ENCODE data around the gene RNF144A. TPM values are rescaled to one million over a fixed set of nuclear protein-coding genes. Genes with fewer than 3 reads are reported as not detected.

RNF144A gene
- polyA plus RNA-seq, 3 donors = 0.30 to 0.68 (median 0.48) TPM

DNA sequence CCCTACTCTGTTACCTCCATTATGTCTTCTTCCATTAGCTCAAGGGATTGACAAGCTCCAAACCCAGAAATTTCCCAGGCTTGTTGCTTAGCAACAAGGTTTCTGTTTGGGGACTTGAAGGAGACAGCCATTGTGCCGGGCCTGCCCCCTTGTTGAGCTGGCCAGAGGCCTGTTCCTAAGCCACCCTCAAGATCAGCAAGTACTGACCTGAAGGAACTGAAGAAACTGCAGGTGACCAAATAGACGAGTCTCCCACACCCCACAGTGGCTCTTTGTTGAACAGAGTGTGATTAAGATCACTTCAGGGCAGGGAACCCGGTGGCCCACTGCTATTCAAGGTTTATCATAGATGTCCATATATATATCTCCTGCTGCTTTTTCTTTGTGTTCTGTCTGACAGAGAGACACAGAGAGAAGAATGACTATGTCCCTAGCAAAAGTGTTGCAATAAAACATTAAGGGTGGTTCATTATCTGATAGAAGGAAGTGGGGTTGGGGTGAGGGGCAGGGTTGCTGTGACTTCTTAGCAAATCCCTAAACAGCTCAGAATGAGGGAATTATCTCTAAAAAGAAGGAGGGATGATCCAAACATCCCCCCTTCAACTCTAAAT lies 69.2 kb downstream of the RNF144A start:
- no peaks in the 10 kb centered on the region for H3K36me3 ChIP-seq (replicated peaks in 1 of 2; ENCODE audit: control insufficient read depth in 1 of 2, insufficient read depth in 2 of 2, low read length in 2 of 2)
- peaks cover 2 to 9% of the 10 kb centered on the region in 2 donors for H3K36me3 Mint-ChIP-seq
- TF ChIP-seq, protein P1, sequence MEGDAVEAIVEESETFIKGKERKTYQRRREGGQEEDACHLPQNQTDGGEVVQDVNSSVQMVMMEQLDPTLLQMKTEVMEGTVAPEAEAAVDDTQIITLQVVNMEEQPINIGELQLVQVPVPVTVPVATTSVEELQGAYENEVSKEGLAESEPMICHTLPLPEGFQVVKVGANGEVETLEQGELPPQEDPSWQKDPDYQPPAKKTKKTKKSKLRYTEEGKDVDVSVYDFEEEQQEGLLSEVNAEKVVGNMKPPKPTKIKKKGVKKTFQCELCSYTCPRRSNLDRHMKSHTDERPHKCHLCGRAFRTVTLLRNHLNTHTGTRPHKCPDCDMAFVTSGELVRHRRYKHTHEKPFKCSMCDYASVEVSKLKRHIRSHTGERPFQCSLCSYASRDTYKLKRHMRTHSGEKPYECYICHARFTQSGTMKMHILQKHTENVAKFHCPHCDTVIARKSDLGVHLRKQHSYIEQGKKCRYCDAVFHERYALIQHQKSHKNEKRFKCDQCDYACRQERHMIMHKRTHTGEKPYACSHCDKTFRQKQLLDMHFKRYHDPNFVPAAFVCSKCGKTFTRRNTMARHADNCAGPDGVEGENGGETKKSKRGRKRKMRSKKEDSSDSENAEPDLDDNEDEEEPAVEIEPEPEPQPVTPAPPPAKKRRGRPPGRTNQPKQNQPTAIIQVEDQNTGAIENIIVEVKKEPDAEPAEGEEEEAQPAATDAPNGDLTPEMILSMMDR (IDR thresholded peaks at IDR 0.05) = no peak
- peak overlapping the region; percentile 7 for H3K9ac ChIP-seq (ENCODE audit: insufficient read depth, low read length, poor library complexity, severe bottlenecking)
- peaks cover 2 to 10% (median 5%) of the 10 kb centered on the region in 7 donors for H3K9me3 Mint-ChIP-seq
- H3K27ac Mint-ChIP-seq = peak overlapping the region; percentile 30 to 83 (median 64)
- peak overlapping the region in 1 of 2 donors; percentile 40 for H3K4me3 Mint-ChIP-seq
- no peaks in the 10 kb centered on the region for H3K27me3 ChIP-seq (ENCODE audit: control insufficient read depth in 2 of 2, insufficient read depth in 2 of 2, low read length in 2 of 2)
- no peaks in the 10 kb centered on the region for H4K20me1 ChIP-seq (ENCODE audit: insufficient read depth, low read length)
- H3K79me2 ChIP-seq (ENCODE audit: insufficient read depth, low read length) = no peaks in the 10 kb centered on the region
- intact Hi-C loops (cut with micrococcal nuclease) = no loop called here
- 67% methylated on average over 1 of the region's 3 CpGs for WGBS (ENCODE audit: insufficient coverage)
- peaks cover 31% of the 10 kb centered on the region for H3K4me1 Mint-ChIP-seq
- peak overlapping the region in 1 of 2 donors; percentile 42 for H3K27ac ChIP-seq (ENCODE audit: low read depth in 1 of 2, low read length in 2 of 2)
- no peaks in the 10 kb centered on the region for H3K9me3 ChIP-seq (replicated peaks in 1 of 2; ENCODE audit: control insufficient read depth in 1 of 2, insufficient read depth in 1 of 2, low read length in 2 of 2)
- peak overlapping the region; percentile 44 for H2AFZ ChIP-seq (ENCODE audit: insufficient read depth, low read depth, low read length, poor library complexity, severe bottlenecking)
- H3K4me3 ChIP-seq (replicated peaks in 1 of 3; ENCODE audit: low read depth in 2 of 3, low read length in 3 of 3) = no peak overlapping the region
- peaks cover 0 to 2% (median 0%) of the 10 kb centered on the region in 3 donors for H3K27me3 Mint-ChIP-seq (ENCODE audit: low read depth in 3 of 3)
- DNase-seq = peak; percentile 31 to 41 (median 39)
- H3K4me1 ChIP-seq (ENCODE audit: control insufficient read depth in 1 of 2, insufficient read depth in 2 of 2, low read length in 2 of 2) = peaks cover 19 to 31% of the 10 kb centered on the region in 2 donors
- H3K4me2 ChIP-seq (replicated peaks; ENCODE audit: extremely low read depth, low read length, poor library complexity, severe bottlenecking) = no peak overlapping the region

DNA sequence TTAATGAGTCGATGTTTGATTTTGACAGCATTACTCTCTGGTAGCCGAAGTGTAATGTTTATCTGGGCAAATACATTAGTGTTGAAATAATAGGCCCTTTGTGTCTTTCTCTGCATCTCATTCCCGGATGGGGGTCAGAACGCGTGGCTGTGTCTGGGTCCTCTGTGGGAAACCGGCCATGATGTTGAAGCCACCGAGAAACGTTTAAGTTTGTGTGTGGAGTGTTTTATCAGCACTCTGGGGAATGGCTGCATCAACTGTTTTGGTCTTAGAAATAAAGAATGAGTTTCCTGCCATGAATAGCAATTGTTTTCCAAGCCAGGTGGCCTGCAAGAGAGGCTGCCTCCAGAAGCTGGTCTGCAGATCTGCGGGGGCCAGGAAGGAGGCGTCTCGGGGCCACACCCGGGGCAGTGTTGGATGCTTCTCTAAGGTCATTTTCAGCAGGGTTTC lies 69.7 kb downstream of the RNF144A start:
- Histone ChIP-seq H2AFZ (ENCODE audit: insufficient read depth, low read depth, low read length, poor library complexity, severe bottlenecking) (peak overlapping the region; percentile 10), H3K79me2 (ENCODE audit: insufficient read depth, low read length) (no peaks in the 10 kb centered on the region), H3K27me3 (ENCODE audit: control insufficient read depth in 2 of 2, insufficient read depth in 2 of 2, low read length in 2 of 2) (no peaks in the 10 kb centered on the region), H3K27ac (ENCODE audit: low read depth in 1 of 2, low read length in 2 of 2) (no peak overlapping the region), H3K9me3 (replicated peaks in 1 of 2; ENCODE audit: control insufficient read depth in 1 of 2, insufficient read depth in 1 of 2, low read length in 2 of 2) (no peaks in the 10 kb centered on the region), H3K4me1 (ENCODE audit: control insufficient read depth in 1 of 2, insufficient read depth in 2 of 2, low read length in 2 of 2) (peaks cover 19 to 30% of the 10 kb centered on the region in 2 donors), H3K4me3 (replicated peaks in 1 of 3; ENCODE audit: low read depth in 2 of 3, low read length in 3 of 3) (no peak overlapping the region), H3K36me3 (replicated peaks in 1 of 2; ENCODE audit: control insufficient read depth in 1 of 2, insufficient read depth in 2 of 2, low read length in 2 of 2) (no peaks in the 10 kb centered on the region), H4K20me1 (ENCODE audit: insufficient read depth, low read length) (no peaks in the 10 kb centered on the region), H3K9ac (ENCODE audit: insufficient read depth, low read length, poor library complexity, severe bottlenecking) (no peak overlapping the region), H3K4me2 (replicated peaks; ENCODE audit: extremely low read depth, low read length, poor library complexity, severe bottlenecking) (no peak overlapping the region)
- Mint-ChIP-seq H3K27me3 (ENCODE audit: low read depth in 3 of 3) (peaks cover 0 to 2% (median 0%) of the 10 kb centered on the region in 3 donors), H3K27ac (peak overlapping the region in 4 of 7 donors; percentile 30 to 78 (median 50)), H3K36me3 (peaks cover 0 to 5% of the 10 kb centered on the region in 2 donors), H3K9me3 (peaks cover 0 to 5% (median 1%) of the 10 kb centered on the region in 7 donors), H3K4me3 (no peak overlapping the region), H3K4me1 (peaks cover 29% of the 10 kb centered on the region)
- TF ChIP-seq, protein P1 (IDR thresholded peaks at IDR 0.05) = no peak
- WGBS (ENCODE audit: insufficient coverage) = 76% methylated on average over 11 of the region's 12 CpGs
- intact Hi-C loops (cut with micrococcal nuclease) = no loop called here
- no peak for DNase-seq

All from CD14-positive monocyte (primary cell).